HT1080 (cell line): ENCODE results near the gene CAMK2D. TPM values are rescaled to one million over a fixed set of nuclear protein-coding genes. Genes with fewer than 3 reads are reported as not detected.
A peak's percentile ranks its signal among the peaks of the same experiment; 100 is the strongest.

Experiments
- DNase-seq: peaks from one replicate; pipeline ENCODE4 v3.0.0-alpha.2; 2015; ENCODE audit warnings: low read depth
- total RNA-seq: library from RNA; depleted of rRNA; stranded (reverse); fragments of >200 nt; shearing (Covaris generic); gene quantifications from 2 replicates; pipeline ENCODE4 v1.2.3, GENCODE V29; 2014

CAMK2D gene
- total RNA-seq, 1 experiment from 2014 or later = 10.6 TPM

- no peak for DNase-seq
Observed at GRCh38 chr4:113481820-113482219, 279.7 kb downstream of the CAMK2D start.

- DNase-seq = no peak
Observed at GRCh38 chr4:113480109-113480508, 281.4 kb downstream of the CAMK2D start.

GRCh38 chr4:113478032-113478431 is 283.5 kb downstream of the CAMK2D start:
- no peak for DNase-seq

GRCh38 chr4:113476800-113477199 is 284.7 kb downstream of the CAMK2D start:
- DNase-seq = peak; percentile 85

- peak; percentile 68 for DNase-seq
Observed at GRCh38 chr4:113474017-113474416, 287.5 kb downstream of the CAMK2D start.

GRCh38 chr4:113472864-113473263 is 288.7 kb downstream of the CAMK2D start:
- no peak for DNase-seq

GRCh38 chr4:113471146-113471860 is 290.2 kb downstream of the CAMK2D start:
- DNase-seq = no peak

GRCh38 chr4:113469926-113470325 is 291.6 kb downstream of the CAMK2D start:
- DNase-seq = no peak

- peak; percentile 3 for DNase-seq
Observed at GRCh38 chr4:113469023-113469390, 292.5 kb downstream of the CAMK2D start.

GRCh38 chr4:113468165-113469022 is 293.1 kb downstream of the CAMK2D start:
- peak; percentile 100 for DNase-seq

- peak; percentile 78 for DNase-seq
Observed at GRCh38 chr4:113467581-113467980, 294.0 kb downstream of the CAMK2D start.

- DNase-seq = no peak
Observed at GRCh38 chr4:113462286-113462685, 299.3 kb downstream of the CAMK2D start.

- DNase-seq = no peak
Observed at GRCh38 chr4:113461281-113461680, 300.3 kb downstream of the CAMK2D start.

GRCh38 chr4:113457886-113458285 is 303.7 kb downstream of the CAMK2D start:
- peak; percentile 7 for DNase-seq

GRCh38 chr4:113457121-113457520 is 304.4 kb downstream of the CAMK2D start:
- DNase-seq = no peak

GRCh38 chr4:113455061-113455460 is 306.5 kb downstream of the CAMK2D start:
- no peak for DNase-seq

GRCh38 chr4:113452868-113453620 is 308.5 kb downstream of the CAMK2D start:
- peak; percentile 19 for DNase-seq

GRCh38 chr4:113452152-113452551 is 309.4 kb downstream of the CAMK2D start:
- DNase-seq = no peak

GRCh38 chr4:113450295-113451080 is 311.1 kb downstream of the CAMK2D start:
- no peak for DNase-seq

GRCh38 chr4:113449410-113449974 is 312.0 kb downstream of the CAMK2D start:
- no peak for DNase-seq

GRCh38 chr4:113447769-113448168 is 313.8 kb downstream of the CAMK2D start:
- DNase-seq = no peak
